AG04450 (cell line): ENCODE results near the gene ZNF253. TPM values are rescaled to one million over a fixed set of nuclear protein-coding genes. Genes with fewer than 3 reads are reported as not detected.
"Not testable (repeated sequence)": the region's sequence is repeated elsewhere in the genome, so short reads cannot be mapped to it uniquely, and the experiment has no call there.

Experiments
- CTCF ChIA-PET: fragments of 300-600, 350-600 bp; formaldehyde crosslinking; extraction: SDS; loops from one replicate; lab custom pipeline; 2022; ENCODE audit warnings: antibody characterized with exemption, inconsistent platforms; lab: Charles Lee
- POLR2A ChIA-PET: fragments of 350-600 bp; formaldehyde crosslinking; extraction: SDS; loops from one replicate; lab custom pipeline; 2021; ENCODE audit warnings: antibody characterized with exemption, inconsistent platforms; lab: Yijun Ruan, JAX
- DNase-seq: peaks from one replicate; pipeline ENCODE4 v3.0.0-alpha.2; 2011; ENCODE audit warnings: low read depth, low spot score
- H3K27ac ChIP-seq: one replicate; pipeline ENCODE4 v1.5.1; 2012; ENCODE audit warnings: low read depth, low read length, control low read depth
- H3K27me3 ChIP-seq: one replicate; pipeline ENCODE4 v1.6.0; 2012; ENCODE audit warnings: low read length; ENCODE audit not compliant: control insufficient read depth, insufficient read depth
- H3K4me3 ChIP-seq: 2 replicates; pipeline ENCODE4 v1.5.1; 2011; ENCODE audit warnings: mild to moderate bottlenecking, low read depth, low read length, control low read depth
- H3K9me3 ChIP-seq: 2 replicates; pipeline ENCODE4 v1.5.1; 2012; ENCODE audit warnings: low read length; ENCODE audit not compliant: control insufficient read depth, insufficient read depth
- polyA plus RNA-seq: library from polyadenylated mRNA; depleted of rRNA; stranded (reverse); fragments of >200 nt; gene quantifications from 2 replicates; pipeline ENCODE4 v1.2.3, GENCODE V29; 2011
- TF ChIP-seq, protein P1 (sequence below): IDR thresholded peaks from 2 replicates; pipeline ENCODE4 v1.5.1; 2011; ENCODE audit warnings: low read depth, low read length, control low read depth, inconsistent platforms

ZNF253 gene
- polyA plus RNA-seq, 1 experiment = 4.2 TPM

DNA sequence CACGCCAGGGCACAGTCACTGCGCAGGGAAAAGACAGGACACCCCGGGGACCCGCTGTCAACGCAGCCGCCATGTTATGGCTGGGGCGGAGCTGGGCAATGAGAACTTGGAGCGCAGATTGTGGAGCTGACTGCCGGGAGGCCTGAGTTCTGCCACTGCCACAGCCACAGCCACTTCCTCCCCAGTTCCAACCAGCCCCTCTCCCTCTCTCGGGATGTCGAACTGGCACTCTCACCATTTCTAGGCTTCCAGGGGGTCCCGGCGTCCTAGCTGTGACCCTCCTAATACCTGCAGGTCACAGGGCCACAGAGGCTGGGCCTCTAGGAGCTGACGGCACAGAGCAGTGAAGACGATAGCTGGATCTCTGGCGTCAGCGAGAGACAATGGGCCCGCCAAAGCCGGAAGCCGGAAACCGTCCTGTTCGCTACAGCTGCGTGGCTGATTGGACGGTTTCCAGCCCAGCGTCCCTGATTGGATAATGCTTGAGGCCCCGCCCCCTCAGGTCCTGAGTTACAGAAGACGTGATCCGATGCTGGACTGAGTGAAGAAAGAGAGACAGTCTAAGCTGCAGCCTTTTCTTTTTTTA, 44.2 kb upstream of the ZNF253 start, which contains the start of gene ZNF506:
Gene ZNF506 (minus strand): TSS at position 385 of the 586 bp plus-strand sequence. CDS start 147 bp downstream, at position 238.
- H3K27me3 ChIP-seq = no peaks in the 10 kb centered on the region
- CTCF ChIA-PET = no interaction called here
- DNase-seq = peak; percentile 91

GRCh38 chr19:19821976-19822375, 43.7 kb upstream of the ZNF253 start:
- CTCF ChIA-PET = not testable (repeated sequence)
- POLR2A ChIA-PET = interaction anchor here (0.6 to 2.1 kb wide), 7 partner anchors 44 to 1320 kb away, joined by 3 to 20 read pairs (median 7); partner anchors contain the start of genes ZNF14, ZNF253, ZNF431 and ZNF93
- H3K27ac ChIP-seq = peak overlapping the region; percentile 99

More for the DNA sequence above, 44.2 kb upstream of the ZNF253 start, which contains the start of gene ZNF506:
- H3K9me3 ChIP-seq = peaks cover 67% of the 10 kb centered on the region
- peak within 1 kb of the TSS; percentile 99 for H3K27ac ChIP-seq
- POLR2A ChIA-PET = interaction anchor here (0.6 to 2.1 kb wide), 11 partner anchors 13 to 1320 kb away, joined by 3 to 20 read pairs (median 5); partner anchors contain the start of genes ZNF14, ZNF253, ZNF431 and ZNF93
- TF ChIP-seq, protein P1, sequence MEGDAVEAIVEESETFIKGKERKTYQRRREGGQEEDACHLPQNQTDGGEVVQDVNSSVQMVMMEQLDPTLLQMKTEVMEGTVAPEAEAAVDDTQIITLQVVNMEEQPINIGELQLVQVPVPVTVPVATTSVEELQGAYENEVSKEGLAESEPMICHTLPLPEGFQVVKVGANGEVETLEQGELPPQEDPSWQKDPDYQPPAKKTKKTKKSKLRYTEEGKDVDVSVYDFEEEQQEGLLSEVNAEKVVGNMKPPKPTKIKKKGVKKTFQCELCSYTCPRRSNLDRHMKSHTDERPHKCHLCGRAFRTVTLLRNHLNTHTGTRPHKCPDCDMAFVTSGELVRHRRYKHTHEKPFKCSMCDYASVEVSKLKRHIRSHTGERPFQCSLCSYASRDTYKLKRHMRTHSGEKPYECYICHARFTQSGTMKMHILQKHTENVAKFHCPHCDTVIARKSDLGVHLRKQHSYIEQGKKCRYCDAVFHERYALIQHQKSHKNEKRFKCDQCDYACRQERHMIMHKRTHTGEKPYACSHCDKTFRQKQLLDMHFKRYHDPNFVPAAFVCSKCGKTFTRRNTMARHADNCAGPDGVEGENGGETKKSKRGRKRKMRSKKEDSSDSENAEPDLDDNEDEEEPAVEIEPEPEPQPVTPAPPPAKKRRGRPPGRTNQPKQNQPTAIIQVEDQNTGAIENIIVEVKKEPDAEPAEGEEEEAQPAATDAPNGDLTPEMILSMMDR = no peak
- H3K4me3 ChIP-seq = peak within 1 kb of the TSS; percentile 82

DNA sequence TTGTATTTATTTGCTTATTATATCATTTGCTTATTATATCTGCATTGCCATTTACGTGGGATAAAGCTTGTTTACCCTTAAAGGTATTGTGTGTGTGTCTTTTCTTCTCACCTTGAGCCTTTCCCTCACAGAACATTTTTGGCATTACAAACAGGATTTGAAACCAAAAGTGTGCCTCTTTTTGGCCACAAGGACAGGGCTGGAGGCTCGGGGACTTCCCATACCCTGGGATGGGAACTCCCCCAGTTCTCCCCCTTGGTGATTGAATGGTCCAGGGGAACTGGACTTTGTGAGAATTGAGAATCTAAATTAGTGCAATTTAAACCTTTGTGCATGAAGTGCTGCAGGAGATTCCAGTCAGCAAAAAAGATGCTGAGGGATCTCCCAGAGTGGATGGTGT, 41.8 kb upstream of the ZNF253 start:
- Histone ChIP-seq H3K4me3 (no peak overlapping the region), H3K27me3 (no peaks in the 10 kb centered on the region), H3K27ac (no peak overlapping the region), H3K9me3 (peaks cover 56% of the 10 kb centered on the region)
- TF ChIP-seq, protein P1 = no peak
- ChIA-PET CTCF (no interaction called here), POLR2A (no interaction called here)
- DNase-seq = no peak

More at GRCh38 chr19:19821976-19822375, 43.7 kb upstream of the ZNF253 start:
- Histone ChIP-seq H3K4me3 (peak overlapping the region; percentile 82), H3K9me3 (peaks cover 65% of the 10 kb centered on the region)
- not testable (repeated sequence) for DNase-seq, H3K27me3 ChIP-seq

- DNase-seq = no peak
- POLR2A ChIA-PET = no interaction called here
- CTCF ChIA-PET = no interaction called here
- Histone ChIP-seq H3K27ac (no peak overlapping the region), H3K4me3 (no peak overlapping the region), H3K27me3 (no peaks in the 10 kb centered on the region), H3K9me3 (peaks cover 49% of the 10 kb centered on the region)
- TF ChIP-seq, protein P1 = no peak
Measured at GRCh38 chr19:19826875-19827274, 38.8 kb upstream of the ZNF253 start.

DNA sequence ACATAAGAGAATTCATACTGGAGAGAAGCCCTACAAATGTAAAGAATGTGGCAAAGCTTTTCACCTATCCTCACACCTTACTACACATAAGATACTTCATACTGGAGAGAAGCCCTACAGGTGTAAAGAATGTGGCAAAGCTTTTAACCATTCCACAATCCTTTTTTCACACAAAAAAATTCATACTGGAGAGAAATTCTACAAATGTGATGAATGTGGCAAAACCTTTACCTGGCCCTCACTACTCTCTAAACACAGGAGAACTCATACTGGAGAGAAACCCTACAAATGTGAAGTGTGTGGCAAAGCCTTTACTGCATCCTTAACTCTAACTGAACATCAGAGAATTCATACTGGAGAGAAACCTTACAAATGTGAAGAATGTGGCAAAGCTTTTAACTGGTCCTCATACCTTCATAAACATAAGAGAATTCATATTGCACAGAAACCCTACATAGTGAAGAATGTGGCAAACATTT, 30.1 kb upstream of the ZNF253 start:
- Histone ChIP-seq H3K4me3 (no peak overlapping the region), H3K27me3 (no peaks in the 10 kb centered on the region), H3K9me3 (peaks cover 40% of the 10 kb centered on the region), H3K27ac (no peak overlapping the region)
- DNase-seq = no peak
- TF ChIP-seq, protein P1 = no peak
- ChIA-PET POLR2A (no interaction called here), CTCF (no interaction called here)
